GM19239 (cell line): Measurements from ENCODE around the gene MMUT.
"Not testable (repeated sequence)": the region's sequence is repeated elsewhere in the genome, so short reads cannot be mapped to it uniquely, and the experiment has no call there.

Source experiments
- DNase-seq: peaks from one replicate; pipeline ENCODE4 v3.0.0; 2011; ENCODE audit warnings: low spot score; ENCODE audit not compliant: insufficient read length
- FAIRE-seq: peaks from 2 replicates; lab custom pipeline; 2011; peaks lifted over from hg19 to GRCh38; lab: Jason Lieb, UNC

MMUT gene

GRCh38 chr6:49462927-49463611 is at the start of gene MMUT, which contains the start of gene CENPQ:
TSS of gene MMUT (minus strand) at chr6:49463253. CDS start at chr6:49459466, 3,787 bp downstream.
TSS of gene CENPQ (plus strand) at chr6:49463370. CDS start at chr6:49470177, 6,807 bp downstream.
- DNase-seq (peak; percentile 72), FAIRE-seq (peak; percentile 96)

- DNase-seq (no peak), FAIRE-seq (no peak)
Observed at GRCh38 chr6:49509342-49509741, 46.3 kb upstream of the MMUT start.

- no peak for FAIRE-seq
- no peak for DNase-seq
Observed at GRCh38 chr6:49506569-49507111, 43.6 kb upstream of the MMUT start.

GRCh38 chr6:49504666-49505065 is 41.6 kb upstream of the MMUT start:
- DNase-seq (no peak), FAIRE-seq (no peak)

- FAIRE-seq (no peak), DNase-seq (no peak)
Observed at GRCh38 chr6:49499623-49500022, 36.6 kb upstream of the MMUT start, which contains the start of gene GLYATL3. TSS of gene GLYATL3 (plus strand) at chr6:49499923. CDS start at chr6:49511991, 12,068 bp downstream.

- no peak for DNase-seq
- no peak for FAIRE-seq
Observed at GRCh38 chr6:49499126-49499525, 36.1 kb upstream of the MMUT start.

DNA sequence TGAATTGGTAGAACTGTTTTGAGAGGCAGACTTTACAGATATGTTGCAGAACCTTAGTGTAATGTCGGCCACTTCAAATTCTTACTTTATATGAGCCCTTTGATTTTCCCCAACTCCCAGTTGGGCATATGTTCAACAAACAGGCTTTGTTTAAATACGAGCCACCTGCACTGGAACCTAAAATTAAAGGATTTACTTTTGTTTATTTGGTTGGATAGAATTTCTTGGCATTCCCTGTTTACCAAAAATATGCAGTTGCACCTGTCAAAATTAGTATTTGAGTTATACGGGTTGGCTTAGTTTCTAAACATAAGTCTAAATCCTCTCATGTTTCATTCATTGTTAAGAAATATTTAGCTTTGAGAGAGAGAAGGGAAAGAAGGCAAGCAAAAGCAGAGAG is 34.3 kb upstream of the MMUT start:
- DNase-seq: no peak
- FAIRE-seq: no peak

GRCh38 chr6:49490633-49491032 is 27.6 kb upstream of the MMUT start:
- no peak for DNase-seq

GRCh38 chr6:49483380-49483779 is 20.3 kb upstream of the MMUT start:
- not testable (repeated sequence) for DNase-seq, FAIRE-seq

More at GRCh38 chr6:49490633-49491032, 27.6 kb upstream of the MMUT start:
- FAIRE-seq: no peak

DNA sequence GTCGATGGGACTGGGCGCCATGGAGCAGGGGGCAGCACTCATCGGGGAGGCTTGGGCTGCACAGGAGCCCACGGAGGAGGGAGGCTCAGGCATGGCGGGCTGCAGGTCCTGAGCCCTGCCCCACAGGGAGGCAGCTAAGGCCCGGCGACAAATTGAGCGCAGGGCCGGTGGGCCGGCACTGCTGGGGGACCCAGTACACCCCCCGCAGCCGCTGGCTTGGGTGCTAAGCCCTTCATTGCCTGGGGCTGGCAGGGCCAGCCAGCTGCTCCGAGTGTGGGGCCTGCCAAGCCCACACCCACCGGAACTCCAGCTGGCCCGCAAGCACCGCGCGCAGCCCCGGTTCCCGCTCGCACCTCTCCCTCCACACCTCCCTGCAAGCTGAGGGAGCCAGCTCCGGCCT is 18.8 kb upstream of the MMUT start:
- not testable (repeated sequence) for DNase-seq, FAIRE-seq

- DNase-seq (no peak), FAIRE-seq (no peak)
Observed at GRCh38 chr6:49479308-49479970, 16.4 kb upstream of the MMUT start.

- not testable (repeated sequence) for FAIRE-seq, DNase-seq
Observed at GRCh38 chr6:49476564-49476963, 13.5 kb upstream of the MMUT start.

DNA sequence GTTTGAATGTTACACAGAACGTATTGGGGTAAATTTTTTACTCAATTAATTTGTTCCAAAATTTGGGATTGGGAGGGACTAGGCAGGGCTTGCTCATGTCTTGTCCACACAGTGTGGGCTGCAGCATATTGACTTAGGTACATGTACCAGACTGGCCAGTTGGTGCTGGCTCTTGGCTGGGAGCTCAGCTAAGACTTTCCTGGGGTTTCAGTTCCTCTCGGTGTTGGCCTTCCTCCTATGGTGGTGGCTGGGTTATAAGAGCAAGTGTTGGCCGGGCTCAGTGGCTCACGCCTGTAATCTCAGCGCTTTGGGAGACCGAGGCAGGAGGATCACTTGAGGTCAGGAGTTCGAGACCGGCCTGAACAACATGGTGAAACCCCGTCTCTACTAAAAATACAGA is 5.0 kb upstream of the MMUT start:
- DNase-seq (no peak), FAIRE-seq (no peak)

DNA sequence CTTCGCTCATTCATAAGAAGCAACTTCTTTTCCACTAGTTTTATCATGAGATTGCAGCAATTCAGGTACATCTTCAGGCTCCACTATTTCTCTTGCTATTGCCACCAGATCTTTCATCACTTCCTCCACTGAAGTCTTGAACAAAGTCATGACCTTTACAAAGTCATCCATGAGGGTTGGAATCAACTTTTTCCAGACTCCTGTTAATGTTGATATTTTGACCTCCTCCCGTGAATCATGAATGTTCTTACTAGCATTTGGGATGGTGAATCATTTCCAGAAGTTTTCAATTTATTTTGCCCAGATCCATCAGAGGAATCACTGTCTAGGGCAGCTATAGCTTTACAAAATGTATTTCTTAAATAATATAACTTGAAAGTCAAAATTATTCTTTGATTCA is 1.6 kb upstream of the MMUT start:
- FAIRE-seq: no peak

GRCh38 chr6:49463612-49463967 is 537 bp upstream of the MMUT start:
- no peak for DNase-seq
- FAIRE-seq: no peak

More for the DNA sequence above, 1.6 kb upstream of the MMUT start:
- no peak for DNase-seq

DNA sequence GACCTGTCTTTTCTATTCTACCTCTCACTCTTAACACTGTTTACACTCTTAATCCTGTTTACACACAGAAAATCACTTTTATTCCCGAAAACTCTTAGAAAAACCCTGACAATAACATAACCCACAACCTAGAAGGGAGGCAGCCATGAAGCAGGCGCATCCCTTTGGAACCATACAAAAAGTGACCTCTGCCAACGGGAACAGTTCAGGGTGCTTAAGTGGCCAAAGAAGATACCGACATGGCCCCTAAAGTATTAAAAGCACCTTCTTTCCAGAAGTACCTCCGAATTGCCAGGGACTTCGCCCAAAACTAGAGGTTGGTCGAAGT is 490 bp downstream of the MMUT start:
- no peak for FAIRE-seq
- DNase-seq: no peak

DNA sequence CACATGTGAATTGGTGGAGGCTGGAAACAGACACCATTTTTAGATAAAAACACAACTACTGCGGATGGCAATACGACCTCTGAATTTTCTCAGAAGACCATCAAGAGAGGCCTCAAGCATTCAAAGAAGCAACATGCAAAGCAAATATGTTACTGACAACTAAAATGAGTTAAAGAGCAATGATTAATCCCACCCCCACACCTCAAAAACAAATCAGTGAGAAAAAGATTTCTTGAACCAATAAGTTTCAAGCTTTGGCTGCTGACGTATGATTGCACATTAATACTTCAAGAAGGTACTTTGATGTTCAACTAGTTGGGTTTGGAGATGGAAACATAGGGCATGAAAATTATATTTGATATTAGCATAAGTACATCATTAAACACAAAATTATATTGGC is 982 bp downstream of the MMUT start:
- DNase-seq: no peak
- no peak for FAIRE-seq

DNA sequence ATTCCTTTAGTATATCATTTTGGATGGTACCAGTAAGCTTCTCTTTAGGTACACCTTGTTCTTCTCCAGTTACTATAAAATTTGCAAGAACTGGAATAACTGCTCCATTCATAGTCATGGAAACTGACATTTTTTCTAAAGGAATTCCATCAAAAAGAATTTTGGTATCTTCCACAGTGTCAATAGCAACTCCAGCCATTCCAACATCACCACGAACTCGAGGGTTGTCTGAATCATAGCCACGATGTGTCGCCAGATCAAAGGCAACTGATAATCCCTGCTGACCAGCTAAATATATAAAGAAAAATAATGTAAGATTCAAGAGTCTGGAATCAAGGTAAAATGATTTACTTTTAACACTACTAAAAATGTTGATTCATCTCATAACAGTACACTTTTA is 5.3 kb downstream of the MMUT start:
- DNase-seq (no peak), FAIRE-seq (no peak)

DNA sequence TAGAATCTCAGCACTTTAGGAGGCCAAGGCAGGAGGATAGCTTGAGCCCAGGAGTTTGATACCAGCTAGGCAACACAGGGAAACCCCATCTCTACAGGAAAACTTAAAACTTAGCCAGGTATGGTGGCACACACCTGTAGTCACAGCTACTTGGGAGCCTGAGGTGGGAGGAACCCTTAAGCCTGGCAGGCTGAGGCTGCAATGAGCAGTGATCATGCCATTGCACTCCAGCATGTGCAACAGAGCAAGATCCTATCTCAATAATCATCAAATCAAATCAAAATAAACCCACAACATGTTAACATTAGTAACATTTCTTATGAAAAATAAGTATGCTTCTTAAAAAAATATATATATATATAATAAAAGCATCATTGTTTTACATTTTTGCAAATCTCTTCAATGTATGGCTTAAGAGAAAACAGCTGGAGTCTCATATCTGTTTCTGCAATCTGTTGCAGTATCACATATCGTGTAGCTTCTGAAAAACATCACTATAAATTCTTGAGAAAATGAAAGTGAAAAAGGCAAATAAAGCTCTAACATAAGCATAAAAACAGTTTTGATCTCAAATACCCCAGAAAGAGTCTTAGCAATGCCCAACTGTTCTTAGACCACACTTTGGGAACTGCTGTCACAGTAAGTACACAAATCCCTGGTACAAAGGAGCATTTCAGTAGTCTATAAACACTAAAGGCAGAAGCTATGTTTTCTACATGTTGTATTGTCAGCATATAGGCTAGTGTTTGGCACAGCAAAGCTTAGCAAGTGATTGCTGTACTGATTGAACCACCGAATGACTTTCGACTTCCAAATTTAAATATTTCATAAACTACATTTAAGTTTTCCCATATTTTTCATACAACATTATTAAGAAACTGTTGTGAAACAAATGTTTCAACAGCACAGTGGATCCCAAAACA is 8.0 kb downstream of the MMUT start:
- DNase-seq: no peak
- FAIRE-seq: no peak

DNA sequence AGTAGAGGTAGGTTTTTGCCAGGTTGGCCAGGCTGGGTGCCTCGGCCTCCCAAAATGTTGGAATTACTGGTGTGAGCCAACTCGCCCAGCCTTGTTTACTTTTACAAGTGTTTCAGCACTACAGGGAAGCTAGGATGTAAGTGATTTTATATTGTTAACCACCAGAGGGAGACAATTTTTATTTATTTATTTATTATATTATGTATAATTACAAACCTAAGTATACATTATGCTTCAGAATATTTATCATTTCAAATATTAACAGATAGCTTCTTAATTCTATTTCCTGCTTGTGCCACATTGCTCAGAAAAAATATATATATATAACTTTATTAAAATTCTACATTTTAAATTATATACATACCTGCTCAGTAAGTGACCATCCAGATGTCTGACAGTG is 9.8 kb downstream of the MMUT start:
- FAIRE-seq: no peak
- no peak for DNase-seq
